ENCODE data around the gene TOMM5.

Gene TOMM5

DNA sequence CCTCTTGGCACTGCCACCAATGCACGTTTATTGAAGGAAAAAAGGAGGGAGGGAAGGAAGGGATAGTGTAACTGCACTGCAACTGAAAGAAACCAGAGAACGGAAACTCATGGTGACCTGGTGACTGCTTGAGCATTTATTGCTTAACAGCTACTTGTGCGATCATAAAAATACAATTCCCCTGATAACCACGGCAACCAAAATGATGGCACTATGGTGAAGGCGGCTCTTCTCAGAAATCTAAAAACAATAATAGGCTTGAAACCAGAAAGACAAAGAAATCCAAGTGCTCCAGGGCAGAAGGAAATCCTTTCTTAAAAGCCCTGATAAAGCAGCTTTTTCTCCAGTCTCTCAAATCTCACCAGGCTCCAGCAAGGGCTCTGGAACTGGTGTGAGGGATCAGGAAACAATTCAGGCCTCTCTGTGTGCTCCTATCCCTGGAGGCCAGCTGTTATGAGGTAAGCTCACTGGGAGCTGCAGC is 18.1 kb downstream of the TOMM5 start:
- TF ChIP-seq TAF1 (IDR thresholded peaks at IDR 0.05; ENCODE audit: borderline replicate concordance, insufficient read depth, low read length) (no peak), POLR2AphosphoS5 (IDR thresholded peaks at IDR 0.05; ENCODE audit: low read depth, low read length) (no peak), FOXP2 (optimal IDR thresholded peaks at IDR 0.05; ENCODE audit: borderline replicate concordance, extremely low read depth, extremely low read length, insufficient read depth) (no peak), SIN3A (IDR thresholded peaks at IDR 0.05; ENCODE audit: borderline replicate concordance, insufficient read depth, low read length) (no peak)
- TF ChIP-seq, protein P1, sequence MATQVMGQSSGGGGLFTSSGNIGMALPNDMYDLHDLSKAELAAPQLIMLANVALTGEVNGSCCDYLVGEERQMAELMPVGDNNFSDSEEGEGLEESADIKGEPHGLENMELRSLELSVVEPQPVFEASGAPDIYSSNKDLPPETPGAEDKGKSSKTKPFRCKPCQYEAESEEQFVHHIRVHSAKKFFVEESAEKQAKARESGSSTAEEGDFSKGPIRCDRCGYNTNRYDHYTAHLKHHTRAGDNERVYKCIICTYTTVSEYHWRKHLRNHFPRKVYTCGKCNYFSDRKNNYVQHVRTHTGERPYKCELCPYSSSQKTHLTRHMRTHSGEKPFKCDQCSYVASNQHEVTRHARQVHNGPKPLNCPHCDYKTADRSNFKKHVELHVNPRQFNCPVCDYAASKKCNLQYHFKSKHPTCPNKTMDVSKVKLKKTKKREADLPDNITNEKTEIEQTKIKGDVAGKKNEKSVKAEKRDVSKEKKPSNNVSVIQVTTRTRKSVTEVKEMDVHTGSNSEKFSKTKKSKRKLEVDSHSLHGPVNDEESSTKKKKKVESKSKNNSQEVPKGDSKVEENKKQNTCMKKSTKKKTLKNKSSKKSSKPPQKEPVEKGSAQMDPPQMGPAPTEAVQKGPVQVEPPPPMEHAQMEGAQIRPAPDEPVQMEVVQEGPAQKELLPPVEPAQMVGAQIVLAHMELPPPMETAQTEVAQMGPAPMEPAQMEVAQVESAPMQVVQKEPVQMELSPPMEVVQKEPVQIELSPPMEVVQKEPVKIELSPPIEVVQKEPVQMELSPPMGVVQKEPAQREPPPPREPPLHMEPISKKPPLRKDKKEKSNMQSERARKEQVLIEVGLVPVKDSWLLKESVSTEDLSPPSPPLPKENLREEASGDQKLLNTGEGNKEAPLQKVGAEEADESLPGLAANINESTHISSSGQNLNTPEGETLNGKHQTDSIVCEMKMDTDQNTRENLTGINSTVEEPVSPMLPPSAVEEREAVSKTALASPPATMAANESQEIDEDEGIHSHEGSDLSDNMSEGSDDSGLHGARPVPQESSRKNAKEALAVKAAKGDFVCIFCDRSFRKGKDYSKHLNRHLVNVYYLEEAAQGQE (IDR thresholded peaks at IDR 0.05; ENCODE audit: insufficient read depth in 1 of 2, low read depth in 2 of 2, low read length in 2 of 2) = no peak

DNA sequence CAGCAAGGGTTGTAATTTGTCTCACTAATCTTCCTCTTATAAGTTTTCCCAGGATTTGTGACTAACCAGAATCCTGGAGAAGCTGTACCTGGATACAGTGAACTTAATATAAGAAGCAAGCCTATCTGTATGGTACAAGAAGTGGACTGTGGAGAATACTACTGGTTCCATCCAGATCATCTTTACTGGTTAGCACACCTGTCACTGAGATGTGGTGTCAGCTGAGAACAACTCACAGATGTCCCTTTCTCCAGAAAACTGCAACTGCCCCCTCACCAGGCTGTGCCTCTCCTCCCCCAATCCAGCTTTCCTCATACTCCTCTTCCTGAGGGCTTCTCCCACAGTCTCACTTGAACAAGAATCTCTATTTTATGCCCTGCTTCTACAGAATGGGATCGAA is 21.1 kb downstream of the TOMM5 start:
- TF ChIP-seq SIN3A (IDR thresholded peaks at IDR 0.05; ENCODE audit: borderline replicate concordance, insufficient read depth, low read length) (no peak), FOXP2 (optimal IDR thresholded peaks at IDR 0.05; ENCODE audit: borderline replicate concordance, extremely low read depth, extremely low read length, insufficient read depth) (no peak), TAF1 (IDR thresholded peaks at IDR 0.05; ENCODE audit: borderline replicate concordance, insufficient read depth, low read length) (no peak), POLR2AphosphoS5 (IDR thresholded peaks at IDR 0.05; ENCODE audit: low read depth, low read length) (no peak)
- TF ChIP-seq, protein P1 (IDR thresholded peaks at IDR 0.05; ENCODE audit: insufficient read depth in 1 of 2, low read depth in 2 of 2, low read length in 2 of 2) = no peak

DNA sequence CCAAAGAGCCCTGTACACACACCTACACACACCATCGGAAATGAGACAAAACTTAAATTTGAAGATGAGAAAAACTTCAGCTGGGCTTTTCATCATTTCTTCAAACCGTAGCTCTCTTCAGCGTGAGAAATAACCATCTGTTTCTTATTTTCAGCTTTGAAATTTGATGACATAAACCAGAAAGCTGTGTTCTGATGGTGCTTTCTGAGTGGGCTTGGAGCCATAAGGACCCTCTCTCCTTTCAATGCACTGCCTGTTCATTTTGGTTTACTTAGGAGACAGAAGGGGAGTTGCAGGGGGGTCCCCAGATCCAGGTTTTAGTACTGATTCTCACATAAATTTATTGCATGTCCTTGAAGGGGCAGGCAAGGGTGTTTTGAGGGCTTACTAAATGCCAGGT is 25.7 kb downstream of the TOMM5 start:
- TF ChIP-seq, protein P1 (IDR thresholded peaks at IDR 0.05; ENCODE audit: insufficient read depth in 1 of 2, low read depth in 2 of 2, low read length in 2 of 2) = no peak
- TF ChIP-seq FOXP2 (optimal IDR thresholded peaks at IDR 0.05; ENCODE audit: borderline replicate concordance, extremely low read depth, extremely low read length, insufficient read depth) = no peak
- no peak for TF ChIP-seq SIN3A (IDR thresholded peaks at IDR 0.05; ENCODE audit: borderline replicate concordance, insufficient read depth, low read length)
- no peak for TF ChIP-seq TAF1 (IDR thresholded peaks at IDR 0.05; ENCODE audit: borderline replicate concordance, insufficient read depth, low read length)
- no peak for TF ChIP-seq POLR2AphosphoS5 (IDR thresholded peaks at IDR 0.05; ENCODE audit: low read depth, low read length)

DNA sequence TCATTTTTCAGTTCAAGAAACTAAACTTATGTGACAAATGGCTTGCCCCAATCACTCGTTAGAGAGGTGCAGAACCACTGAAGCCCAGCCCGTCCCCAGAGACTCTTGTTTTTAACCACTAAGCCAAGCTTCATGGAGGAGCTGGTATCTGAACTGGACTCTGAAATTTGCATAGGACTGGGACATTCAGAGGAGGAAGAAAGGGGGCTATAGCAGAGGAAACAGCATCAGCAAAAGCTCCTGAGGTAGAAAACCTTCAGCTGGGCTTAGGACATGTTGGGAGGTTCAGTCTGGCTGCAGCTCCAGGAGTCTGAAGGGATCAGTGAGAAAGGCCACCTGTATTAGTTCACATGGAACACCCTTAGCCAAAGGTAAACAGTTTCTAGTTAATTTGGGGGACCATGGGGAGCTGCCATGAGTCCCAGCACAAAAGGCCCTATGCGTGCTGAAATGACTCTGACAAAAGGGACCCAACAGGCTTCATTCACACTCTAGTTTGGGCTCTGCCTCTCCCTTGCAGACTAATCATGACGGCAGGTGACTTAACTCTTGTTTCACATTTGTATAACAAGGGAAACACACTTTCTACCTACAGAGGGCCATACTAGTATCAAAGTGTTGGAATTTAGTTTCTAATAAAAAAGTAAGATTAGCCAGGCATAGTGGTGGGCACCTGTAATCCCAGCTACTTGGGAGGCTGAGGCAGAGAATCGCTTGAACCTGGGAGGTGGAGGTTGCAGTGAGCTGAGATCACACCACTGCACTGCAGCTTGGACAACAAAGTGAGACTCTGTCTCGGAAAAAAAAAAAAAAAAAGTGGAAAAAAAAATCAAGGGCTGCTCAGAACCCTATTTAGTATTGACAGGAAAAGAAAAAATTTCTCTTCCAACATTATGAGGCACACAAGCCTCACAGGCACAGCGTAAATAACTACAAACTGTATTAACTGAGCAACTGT is 26.5 kb downstream of the TOMM5 start:
- no peak for TF ChIP-seq FOXP2 (optimal IDR thresholded peaks at IDR 0.05; ENCODE audit: borderline replicate concordance, extremely low read depth, extremely low read length, insufficient read depth)
- TF ChIP-seq, protein P1 (IDR thresholded peaks at IDR 0.05; ENCODE audit: insufficient read depth in 1 of 2, low read depth in 2 of 2, low read length in 2 of 2) = no peak
- no peak for TF ChIP-seq TAF1 (IDR thresholded peaks at IDR 0.05; ENCODE audit: borderline replicate concordance, insufficient read depth, low read length)
- no peak for TF ChIP-seq SIN3A (IDR thresholded peaks at IDR 0.05; ENCODE audit: borderline replicate concordance, insufficient read depth, low read length)
- TF ChIP-seq POLR2AphosphoS5 (IDR thresholded peaks at IDR 0.05; ENCODE audit: low read depth, low read length) = no peak

Measured in PFSK-1 (cell line).